GM21717 (cell line): ENCODE data around the gene TMEM184A.

Experiments
- ATAC-seq: cut with Tn5 transposase; IDR thresholded peaks from one replicate; pipeline ENCODE4 v1.9.1; 2021; ENCODE audit warnings: mild to moderate bottlenecking, moderate library complexity; ENCODE audit not compliant: unreplicated experiment

The TMEM184A gene

DNA sequence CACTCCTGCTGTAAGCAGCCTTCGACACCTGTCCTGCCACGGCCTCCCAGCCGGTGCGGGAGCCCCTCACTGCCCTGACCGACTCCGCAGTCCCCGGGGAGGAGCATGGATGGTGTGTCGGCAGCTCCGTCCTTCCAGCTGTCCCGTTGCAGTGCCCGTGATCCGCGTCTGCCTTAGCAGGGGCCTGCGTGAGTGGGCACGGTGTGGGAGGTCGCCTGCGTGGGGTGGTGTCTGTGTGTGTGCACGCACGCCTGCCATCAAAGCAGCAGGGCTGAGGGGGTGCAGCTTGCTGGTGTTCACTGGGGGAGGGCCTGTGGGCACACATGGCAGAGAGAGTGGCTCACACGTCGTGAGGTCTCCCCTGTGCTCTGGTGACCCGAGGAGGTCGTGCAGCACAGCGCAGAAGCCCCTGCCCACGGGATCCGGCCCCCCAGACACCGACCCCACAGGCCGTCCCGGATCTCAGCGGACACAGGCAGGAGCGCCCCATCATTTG, 15.2 kb downstream of the TMEM184A start:
- no peak for ATAC-seq

DNA sequence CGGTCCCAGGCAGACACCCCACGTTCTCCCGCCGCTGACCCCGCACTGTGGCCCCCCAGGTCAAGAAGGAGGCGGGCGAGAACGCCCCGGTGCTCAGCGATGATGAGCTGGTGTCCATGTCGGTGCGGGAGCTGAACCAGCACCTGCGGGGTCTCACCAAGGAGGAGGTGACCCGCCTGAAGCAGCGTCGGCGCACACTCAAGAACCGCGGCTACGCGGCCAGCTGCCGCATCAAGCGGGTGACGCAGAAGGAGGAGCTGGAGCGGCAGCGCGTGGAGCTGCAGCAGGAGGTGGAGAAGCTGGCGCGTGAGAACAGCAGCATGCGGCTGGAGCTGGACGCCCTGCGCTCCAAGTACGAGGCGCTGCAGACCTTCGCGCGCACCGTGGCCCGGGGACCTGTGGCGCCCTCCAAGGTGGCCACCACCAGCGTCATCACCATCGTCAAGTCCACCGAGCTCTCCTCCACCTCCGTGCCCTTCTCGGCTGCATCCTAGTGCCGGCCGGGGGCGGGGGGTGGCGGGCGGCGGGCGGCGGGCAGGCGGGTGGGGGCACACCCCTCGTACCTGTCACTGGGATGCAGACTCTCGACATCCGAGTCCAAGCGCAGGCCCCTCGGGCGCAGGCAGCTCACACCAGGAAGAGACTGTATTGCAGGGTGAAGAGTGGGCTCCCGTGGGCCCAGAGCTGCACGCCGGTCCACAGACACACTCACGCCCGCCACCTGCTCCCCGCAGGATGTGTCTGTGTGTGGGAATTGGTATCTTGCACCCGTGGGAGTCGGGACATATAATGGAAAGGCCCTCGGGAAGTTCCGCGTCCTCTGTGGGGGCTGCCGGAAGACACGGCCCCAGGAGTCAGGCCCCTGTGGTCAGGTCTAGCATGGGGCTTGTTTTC, 15.9 kb downstream of the TMEM184A start:
- no peak for ATAC-seq

DNA sequence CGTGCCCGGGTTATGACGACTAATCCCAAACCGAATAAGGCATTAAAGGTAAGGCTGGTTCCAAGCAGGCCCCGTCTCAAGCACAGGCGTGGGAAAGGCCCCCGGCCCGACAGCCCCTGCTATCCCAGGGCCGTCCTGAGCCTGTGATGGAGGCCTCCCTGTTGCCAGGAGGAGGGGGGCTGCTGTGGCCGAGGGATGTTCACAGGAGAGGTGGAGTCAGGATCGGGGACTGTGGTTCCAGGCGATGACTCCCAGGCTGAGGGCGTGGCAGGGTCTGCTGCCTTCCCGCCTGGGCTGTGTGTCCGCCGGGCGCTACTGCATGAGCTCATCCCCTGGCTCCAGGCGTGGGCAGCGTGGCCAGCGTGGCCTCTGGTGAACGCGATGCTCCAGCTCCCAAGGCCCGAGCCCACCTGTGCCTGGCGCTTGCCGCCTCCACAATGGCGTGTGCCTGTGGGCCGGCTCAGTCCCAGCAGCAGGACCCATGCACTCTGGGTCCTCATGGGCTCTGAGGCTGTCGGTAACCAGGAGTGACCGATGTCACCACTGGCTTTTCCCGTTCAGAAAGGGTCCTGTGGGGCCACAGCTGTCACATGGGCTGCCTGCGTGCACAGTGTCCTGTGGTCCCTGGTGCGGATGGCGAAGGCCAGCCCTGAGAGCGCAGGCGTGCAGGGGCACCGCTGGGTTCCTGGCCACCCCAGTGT, 16.7 kb downstream of the TMEM184A start:
- ATAC-seq, result no peak

DNA sequence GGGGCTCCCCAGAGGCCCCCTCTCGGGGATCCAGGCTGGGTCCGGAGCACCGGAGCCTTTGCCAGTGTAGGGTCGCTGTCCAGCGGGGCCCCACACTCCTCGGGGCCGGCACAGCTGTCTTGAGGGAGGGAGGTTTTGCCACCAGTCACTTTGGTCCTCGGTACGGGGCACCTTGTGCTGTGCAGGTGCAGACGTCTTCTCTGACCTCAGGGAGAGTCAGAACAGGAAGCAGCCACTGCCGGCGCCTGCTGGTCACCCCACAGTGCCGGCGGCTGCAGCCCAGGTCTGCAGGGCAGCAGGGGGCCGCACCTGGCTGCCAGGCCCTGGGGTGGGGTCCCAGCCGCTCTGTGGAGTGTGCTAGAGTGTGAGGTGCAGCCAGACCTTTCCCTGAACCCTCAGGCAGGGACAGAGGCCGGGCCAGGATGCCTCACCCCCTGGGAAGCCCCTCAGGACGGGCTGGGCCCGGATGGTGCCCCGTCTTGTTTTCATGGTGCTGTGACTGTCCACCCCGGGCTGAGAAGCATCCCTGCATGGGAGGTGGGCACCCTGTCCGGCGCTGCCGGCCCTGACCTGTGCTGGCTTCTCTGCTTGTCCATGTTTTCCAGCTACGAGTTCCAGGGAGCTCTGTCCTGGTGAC, 17.3 kb downstream of the TMEM184A start:
- ATAC-seq, result no peak

DNA sequence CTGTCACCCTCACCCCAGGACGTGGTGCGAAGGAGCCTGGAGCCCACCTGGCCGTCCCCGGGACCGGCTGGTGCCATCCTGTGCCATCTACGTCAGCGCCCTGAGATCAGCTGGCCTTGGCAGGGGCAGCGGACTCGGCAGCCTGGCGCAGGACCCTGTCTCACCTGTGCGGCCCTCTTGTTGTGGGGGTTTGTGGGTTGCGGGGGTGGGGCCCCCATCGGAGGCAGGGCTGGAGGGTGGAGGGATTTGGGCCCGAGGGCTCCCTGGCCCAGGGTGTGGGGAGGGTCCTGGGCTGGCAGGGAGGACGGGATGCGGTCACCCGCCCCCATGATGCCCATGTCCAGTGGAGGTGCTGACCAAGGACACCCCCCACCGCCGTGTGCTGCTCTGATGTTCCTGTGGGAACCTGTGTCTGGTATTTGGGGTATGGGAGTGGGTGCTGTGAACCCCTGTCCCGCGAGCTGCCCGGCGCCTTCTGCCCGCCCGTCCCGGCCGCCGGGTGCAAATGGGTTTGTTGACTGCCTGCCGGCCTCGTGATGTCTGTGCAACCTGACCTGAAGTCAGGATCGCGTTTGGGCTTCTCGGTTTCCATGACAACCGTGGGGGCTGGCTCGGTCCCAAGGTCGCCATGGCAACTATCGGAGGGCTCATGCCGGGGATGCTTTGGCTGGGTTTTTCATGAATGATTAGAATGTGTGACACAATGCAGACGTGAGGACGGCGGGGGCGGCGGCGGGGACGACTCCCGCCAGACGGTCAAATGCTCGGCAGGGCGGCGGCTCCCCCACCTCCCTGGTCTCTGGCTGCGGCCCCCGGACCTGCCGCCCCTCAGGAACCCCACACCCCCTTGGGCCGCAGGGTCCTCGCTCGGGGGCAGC, 18.2 kb downstream of the TMEM184A start:
- ATAC-seq, result no peak

DNA sequence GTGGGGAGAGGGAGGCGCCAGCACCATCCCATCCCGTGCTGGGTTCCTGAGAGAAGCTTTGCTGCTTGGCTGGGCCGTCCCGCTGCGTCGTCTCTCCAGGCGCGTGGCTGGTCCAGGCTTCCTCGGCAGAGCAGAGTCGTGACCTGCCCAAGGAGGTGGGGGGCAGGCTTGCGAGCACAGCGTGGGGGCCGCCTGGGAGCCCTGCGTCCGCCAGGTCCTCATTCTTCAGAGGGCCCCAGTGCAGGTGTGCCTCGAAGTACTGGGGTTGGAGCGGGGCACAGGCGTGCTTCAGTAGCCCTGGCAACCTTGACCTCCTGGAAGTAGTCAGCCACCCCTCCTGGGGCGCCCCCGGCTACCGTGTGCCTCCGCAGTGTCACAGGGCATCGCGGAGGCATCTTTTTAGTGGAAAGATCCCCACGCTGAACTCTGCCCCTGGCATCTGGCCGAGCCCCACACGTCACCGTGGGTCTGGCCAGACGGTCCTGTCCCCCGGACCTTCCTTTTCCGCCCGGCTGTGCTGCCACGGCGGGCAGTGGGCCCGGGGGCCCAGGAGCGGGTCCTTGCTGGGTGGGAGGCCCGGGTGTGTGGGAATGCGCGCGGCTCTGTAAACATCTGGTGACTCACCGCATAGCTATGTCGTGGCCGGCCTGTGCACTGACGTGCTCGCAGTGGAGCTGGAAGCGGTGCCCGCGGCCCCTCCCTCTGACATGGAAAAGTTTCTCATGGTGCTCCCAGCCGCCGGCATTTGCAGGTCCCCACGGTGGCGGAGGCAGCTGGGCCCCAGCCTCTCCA, 19.1 kb downstream of the TMEM184A start:
- no peak for ATAC-seq

DNA sequence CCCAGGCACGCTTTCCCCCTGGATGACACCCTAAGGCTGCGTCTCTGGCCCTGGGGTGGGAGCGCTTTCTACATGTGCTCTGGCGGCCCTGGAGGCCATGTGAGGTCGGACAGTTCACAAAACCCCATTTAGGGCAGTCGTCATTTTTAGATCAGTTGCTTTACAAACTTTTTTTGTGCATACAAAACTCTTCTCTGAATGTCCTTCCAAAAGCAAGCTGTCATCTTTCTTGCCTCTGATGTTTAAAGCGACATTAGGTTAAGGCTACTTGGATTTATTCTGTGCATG, 19.6 kb downstream of the TMEM184A start:
- no peak for ATAC-seq

DNA sequence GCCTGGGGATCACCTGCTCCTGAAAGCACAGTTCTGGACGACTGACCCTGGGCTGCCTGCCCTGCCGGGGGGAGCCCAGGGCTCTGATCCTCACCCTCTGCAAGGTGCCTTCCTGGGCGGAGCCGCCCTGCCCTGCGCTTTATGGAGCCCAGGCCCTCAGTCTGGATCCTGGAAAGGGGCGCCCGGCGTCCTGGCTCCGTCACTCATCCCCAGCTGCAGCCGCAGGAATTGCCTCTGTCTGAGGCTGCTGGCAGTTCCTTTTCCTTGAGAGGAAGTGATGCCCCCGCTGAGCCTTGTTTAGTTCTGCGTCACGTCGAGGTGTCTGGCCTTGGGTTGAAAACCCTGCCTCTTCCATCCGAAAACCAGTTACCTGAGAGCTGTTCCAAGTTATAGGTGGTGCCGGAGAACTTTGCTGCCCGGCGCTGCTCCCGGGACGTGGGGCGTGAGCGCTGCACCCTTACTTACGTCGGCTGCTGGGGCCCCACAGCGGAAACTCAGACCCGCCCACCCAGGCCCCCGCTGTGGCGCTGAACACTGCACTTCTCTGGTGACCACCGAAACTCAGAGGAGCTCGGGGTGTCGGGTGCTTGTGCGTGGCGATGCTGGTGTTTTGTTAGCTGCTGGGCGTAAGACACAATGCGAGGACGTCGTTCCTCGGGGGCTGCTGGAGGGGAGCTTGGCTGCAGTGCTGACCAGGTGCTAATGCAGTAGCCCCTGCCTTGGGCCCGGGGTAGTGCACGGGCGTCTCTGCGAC, 20.1 kb downstream of the TMEM184A start:
- no peak for ATAC-seq

DNA sequence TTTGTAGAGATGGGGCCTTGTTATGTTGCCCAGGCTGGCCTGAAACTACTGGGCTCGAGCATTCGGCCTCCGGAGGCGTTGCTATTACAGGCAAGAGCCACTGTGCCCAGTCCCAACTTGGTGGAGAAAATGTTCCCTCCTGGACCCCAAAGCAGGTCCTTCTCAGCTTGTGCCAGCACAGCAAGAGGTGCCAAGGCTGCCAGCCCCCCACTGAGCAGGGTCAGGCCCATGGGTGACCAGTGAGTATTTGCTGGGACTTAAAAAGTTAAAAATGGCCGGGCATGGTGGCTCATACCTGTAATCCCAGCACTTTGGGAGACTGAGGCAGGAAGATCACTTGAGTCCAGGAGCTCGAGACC, 20.9 kb downstream of the TMEM184A start:
- no peak for ATAC-seq

DNA sequence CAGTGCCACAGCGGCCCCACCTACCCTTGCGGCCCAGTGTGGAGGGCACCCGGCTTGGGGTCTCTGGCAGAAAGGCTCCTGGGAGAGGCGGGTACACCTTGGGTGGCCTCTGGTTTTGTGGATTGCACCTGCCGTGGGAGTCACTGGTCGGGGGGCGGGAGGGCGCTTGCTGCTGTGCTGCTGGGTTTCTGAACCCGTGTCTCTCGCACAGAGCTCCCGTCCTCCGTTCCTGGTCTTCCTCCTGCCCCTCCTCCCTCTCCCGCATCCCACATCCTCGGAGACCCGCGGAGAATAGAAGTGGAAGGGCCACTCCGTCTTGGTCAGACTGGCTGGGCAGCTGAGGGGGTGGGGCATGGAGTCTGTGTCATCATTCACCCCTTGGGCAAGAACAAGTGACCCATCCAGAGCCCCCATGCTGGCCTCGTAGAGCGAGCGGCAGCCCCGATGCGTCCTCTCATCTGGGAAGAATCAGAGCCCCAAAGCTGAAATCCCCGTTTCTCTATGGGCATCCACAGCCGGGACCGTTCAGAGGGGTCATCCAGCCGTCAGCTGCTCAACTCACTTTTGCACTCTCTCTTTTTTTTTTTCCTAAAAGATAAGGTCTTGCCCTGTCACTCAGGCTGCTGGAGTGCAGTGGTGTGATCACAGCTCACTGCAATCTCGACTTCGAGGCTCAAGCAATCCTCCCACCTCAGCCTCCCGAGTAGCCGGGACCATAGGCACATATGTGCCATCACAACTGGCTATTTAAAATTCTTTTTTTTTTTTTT, 21.5 kb downstream of the TMEM184A start:
- ATAC-seq, result no peak

DNA sequence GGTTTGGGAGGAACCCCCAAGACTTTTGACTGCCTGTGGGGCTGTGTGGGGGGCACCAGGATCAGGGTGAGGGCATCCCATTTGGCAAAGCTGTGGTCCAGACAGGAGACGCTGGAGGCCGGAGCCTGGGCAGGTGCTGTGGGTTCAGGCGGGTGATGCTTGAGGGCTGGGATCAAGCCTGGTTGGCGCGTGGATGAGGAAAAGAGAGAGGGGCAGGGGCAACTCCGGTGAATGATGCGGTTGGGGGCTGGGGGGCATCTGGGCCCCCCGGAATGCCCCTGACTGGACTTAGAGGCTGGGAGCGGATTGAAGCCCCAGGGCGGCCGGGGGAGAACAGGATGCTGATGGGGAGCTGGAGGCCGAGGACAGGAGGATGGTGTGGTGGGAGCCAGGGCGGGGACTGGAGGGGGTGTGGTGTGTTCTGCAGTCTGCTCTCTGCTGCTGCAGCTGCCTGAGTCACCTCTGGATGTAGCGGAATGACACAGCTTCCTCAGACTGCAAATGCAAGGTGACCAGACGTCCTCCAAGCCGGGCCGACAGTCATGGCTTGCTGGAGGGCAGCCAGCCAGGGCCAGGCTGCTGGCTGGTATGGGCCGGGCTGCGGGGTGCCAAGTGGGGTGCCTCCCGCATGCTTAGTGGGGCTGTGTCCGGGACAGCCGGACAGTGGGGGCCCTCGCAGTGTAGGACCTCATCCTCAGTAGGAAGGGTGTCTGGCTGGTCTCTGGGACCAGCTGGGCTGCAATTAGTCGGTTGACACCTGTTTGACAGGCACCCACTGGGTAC, 22.3 kb downstream of the TMEM184A start:
- ATAC-seq, result no peak

DNA sequence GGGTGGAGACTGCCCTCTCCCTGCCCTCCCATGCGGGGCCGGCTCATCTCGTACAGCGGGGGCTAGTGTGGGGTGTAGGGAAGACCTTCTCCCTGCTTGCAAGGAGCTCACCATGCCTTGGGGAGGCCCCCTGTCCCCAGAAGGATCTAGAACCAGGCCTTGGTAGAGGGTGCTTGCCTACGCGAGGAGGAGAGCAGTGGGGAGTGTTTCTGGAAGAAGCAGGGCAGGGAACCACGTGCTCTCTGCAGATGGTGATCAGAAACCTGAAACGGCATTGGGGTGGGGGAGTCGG, 22.8 kb downstream of the TMEM184A start:
- ATAC-seq, result no peak

DNA sequence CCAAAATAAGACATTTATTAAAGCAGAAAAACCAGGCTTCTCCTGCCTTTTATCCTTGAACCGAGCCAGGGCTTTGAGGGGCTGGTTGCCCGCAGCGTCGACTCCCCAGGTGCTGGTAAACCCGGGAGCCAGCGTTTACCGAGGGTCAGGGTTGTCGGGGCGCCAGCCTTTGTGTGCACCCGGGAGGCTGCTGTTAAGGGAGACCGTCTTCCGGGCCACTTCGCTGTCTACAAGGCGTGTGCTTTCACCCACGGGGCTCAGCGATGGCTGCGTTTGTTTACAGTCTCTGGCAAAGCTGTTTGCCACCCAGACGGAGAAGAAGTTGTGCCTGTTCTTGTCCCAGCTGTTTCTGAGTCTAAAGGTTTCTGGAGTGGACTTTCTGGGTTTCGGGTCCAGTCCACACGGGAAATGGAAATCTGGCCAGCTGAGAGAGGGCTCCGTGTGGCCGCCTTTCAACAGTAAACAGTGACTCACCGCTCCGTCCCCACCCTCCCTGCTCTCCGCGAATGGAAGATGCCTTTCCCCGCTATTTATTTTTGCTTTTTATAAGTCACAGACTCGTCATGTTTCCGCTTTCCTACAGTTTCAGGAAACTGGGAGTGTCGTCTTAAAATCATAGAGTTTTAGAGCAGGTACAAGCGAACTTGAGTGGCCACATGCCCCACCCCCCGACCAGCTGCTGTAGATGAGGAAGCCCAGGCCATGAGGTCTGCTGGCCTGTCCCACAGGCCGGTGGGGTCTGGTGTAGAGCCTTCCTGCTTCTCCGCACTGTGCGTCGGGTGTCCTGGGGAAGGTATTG, 23.4 kb downstream of the TMEM184A start:
- ATAC-seq, result no peak

DNA sequence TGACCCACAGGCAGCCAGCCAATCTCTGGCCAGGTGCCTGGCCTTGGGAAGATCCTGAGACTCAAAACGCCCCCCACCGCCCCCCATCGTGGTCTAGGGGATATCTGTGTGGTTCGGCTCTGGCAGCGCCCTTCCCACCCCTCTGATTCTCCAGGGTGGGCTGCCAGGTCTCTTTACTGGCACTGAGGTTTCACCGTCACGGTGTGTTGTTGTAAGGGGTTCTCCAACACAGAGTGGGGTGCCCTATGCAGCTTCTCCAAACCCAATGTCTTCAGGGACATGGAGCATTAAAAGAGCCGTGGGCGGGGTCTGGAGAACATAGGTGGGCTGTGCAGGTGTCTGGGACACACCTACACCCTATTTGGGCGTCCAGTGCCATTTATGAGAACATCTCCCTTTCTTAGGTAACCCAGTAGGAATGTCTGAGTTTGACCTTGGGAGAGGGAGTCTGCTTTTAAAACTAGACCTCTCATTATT, 24.0 kb downstream of the TMEM184A start:
- no peak for ATAC-seq

DNA sequence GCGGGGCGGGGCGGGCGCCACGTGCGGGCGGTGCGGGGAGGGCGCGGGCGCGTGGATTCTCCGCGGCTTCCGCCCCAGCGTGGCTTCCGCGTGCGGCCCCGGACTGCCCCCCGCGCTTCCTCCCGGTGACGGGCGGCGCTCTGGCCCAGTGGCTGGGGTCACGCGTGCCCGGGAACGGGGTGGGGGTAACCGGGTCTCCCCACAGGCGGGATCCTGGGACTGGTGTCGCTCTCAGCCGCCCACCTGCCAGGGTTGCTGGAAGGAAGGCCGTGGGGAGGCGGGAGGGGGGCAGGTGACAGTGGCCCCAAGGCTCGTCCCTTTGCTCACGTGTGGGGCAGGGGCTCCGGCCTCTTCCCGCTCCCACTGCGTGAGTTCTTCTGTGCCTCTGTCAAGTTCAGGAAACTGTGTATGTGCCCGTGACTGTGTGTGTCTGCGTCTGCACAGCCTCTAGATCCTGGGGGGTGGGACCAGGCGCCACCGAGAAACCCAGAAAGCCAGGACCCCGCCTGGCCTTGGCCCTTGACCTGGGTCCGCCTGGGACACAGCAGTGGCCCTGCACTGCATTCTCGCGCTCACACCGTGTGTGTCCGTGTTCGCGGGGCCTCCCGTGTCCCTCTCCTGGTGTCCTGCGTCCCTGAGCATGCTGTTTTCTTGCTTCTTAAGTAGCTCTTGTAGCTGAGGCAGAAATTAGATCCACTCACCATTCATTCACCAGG, 24.6 kb downstream of the TMEM184A start:
- ATAC-seq, result peak; percentile 16

DNA sequence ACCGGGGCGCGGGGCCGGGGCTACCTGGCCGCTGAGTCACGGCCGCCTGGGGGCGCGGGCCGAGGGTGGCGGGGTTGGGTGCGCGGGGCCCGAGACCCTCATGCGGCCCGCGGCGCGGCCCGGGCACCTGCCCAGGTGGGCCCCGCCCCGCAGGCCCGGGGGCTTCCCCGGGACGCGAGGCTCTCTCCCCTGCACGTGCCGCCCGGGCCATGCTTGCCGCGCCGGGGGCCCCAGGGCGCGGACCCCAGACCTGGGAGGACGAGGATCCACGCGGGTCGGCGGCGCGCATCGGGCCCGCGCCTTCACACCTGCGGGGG, 25.1 kb downstream of the TMEM184A start:
- peak; percentile 17 for ATAC-seq
